ENCODE measurements around the gene NEO1.
"Not testable (repeated sequence)": the region's sequence is repeated elsewhere in the genome, so short reads cannot be mapped to it uniquely, and the experiment has no call there.

NEO1 gene

GRCh38 chr15:73153447-73153846 is 101.2 kb downstream of the NEO1 start:
- DNase-seq (ENCODE audit: insufficient read length, low spot score) (no peak), FAIRE-seq (no peak)
- no peak for TF ChIP-seq POLR2A (IDR thresholded peaks at IDR 0.05; ENCODE audit: low read depth, low read length)

- no peak for TF ChIP-seq POLR2A (IDR thresholded peaks at IDR 0.05; ENCODE audit: low read depth, low read length)
- no peak for FAIRE-seq
- no peak for DNase-seq (ENCODE audit: insufficient read length, low spot score)
Observed at GRCh38 chr15:73156431-73157191, 104.3 kb downstream of the NEO1 start.

DNA sequence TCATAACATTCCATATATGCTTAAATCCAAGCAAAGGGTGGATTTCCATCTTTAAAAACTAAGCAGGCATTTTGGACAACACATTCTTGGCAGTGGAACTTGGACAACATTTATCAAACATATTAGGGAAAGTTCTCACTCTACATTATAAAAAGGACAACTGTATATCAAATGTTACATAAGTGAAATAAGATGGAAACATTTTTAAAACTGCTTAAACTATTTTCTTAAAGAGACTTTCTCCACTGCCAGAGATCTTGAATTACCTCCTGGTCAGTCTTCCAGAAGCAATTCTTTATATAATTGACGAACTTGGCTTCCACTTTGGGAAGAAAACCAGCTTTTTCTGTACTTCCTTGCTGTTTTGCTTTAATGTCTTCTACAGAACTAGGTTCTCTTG is 109.3 kb downstream of the NEO1 start:
- TF ChIP-seq POLR2A (IDR thresholded peaks at IDR 0.05; ENCODE audit: low read depth, low read length) = no peak
- no peak for DNase-seq (ENCODE audit: insufficient read length, low spot score)
- no peak for FAIRE-seq

- no peak for TF ChIP-seq POLR2A (IDR thresholded peaks at IDR 0.05; ENCODE audit: low read depth, low read length)
- DNase-seq (ENCODE audit: insufficient read length, low spot score) (no peak), FAIRE-seq (no peak)
Observed at GRCh38 chr15:73165435-73165834, 113.2 kb downstream of the NEO1 start.

- FAIRE-seq (no peak), DNase-seq (ENCODE audit: insufficient read length, low spot score) (no peak)
- no peak for TF ChIP-seq POLR2A (IDR thresholded peaks at IDR 0.05; ENCODE audit: low read depth, low read length)
Observed at GRCh38 chr15:73165844-73166243, 113.6 kb downstream of the NEO1 start.

GRCh38 chr15:73166711-73167110 is 114.4 kb downstream of the NEO1 start:
- not testable (repeated sequence) for FAIRE-seq; DNase-seq (ENCODE audit: insufficient read length, low spot score)

DNA sequence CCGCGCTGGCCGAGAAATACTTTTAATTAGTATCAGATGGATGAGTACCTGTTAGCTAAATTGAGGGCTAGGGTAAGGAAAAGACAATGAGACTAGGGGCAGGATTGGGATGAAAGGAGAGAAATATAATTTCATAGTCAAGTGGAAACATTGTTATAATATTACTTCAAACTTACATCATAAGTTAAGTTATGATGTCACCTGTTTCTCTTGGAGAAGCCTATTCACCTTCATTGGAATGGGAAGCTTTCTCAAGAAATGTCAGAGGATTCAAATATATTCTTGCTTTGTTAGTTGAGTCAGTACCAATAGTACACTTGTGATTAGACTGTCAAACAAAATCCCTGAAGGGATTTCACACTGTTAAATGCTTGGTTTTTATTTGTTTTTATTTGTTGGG is 116.2 kb downstream of the NEO1 start:
- DNase-seq (ENCODE audit: insufficient read length, low spot score) = no peak
- no peak for TF ChIP-seq POLR2A (IDR thresholded peaks at IDR 0.05; ENCODE audit: low read depth, low read length)
- FAIRE-seq = no peak

DNA sequence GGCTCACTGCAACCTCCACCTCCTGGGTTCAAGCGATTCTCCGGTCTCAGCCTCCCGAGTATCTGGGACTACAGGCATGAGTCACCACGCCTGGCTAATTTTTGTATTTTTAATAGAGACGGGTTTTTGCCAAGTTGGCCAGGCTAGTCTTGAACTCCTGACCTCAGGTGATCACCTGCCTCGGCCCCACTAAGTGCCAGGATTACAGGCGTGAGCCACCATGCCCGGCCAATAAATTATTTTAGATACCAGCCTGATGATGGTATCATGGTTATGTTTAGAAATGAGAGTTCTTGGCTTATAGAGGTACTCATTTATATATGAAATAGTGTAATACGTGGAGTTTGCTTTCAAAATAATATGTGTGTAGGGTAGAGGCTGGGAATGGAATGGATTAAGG is 119.4 kb downstream of the NEO1 start:
- FAIRE-seq = no peak
- TF ChIP-seq POLR2A (IDR thresholded peaks at IDR 0.05; ENCODE audit: low read depth, low read length) = no peak

DNA sequence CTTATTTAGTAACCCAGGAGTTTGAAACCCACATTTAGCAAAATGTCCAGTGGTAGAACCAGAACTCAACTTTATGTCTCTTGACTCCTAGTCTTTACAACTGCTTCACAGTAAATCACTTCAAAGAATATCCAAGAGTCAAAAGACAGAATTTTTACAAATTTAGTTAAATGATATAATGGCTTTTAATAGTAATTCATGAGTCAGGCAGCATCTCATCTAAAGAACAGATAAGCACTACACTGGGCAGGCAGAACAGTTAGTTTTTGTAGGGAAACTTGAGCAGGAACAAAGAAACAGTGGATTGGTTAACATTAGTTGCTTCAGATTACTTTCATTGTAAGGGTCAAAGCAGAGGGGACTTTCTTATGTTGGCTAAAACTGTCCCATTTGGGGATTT is 120.2 kb downstream of the NEO1 start:
- FAIRE-seq = no peak
- TF ChIP-seq POLR2A (IDR thresholded peaks at IDR 0.05; ENCODE audit: low read depth, low read length) = no peak

More for the DNA sequence above, 119.4 kb downstream of the NEO1 start:
- no peak for DNase-seq (ENCODE audit: insufficient read length, low spot score)

GRCh38 chr15:73174171-73174570 is 121.9 kb downstream of the NEO1 start:
- DNase-seq (ENCODE audit: insufficient read length, low spot score) (no peak), FAIRE-seq (no peak)
- no peak for TF ChIP-seq POLR2A (IDR thresholded peaks at IDR 0.05; ENCODE audit: low read depth, low read length)

More for the DNA sequence above, 120.2 kb downstream of the NEO1 start:
- DNase-seq (ENCODE audit: insufficient read length, low spot score) = no peak

- no peak for TF ChIP-seq POLR2A (IDR thresholded peaks at IDR 0.05; ENCODE audit: low read depth, low read length)
- FAIRE-seq = no peak
- no peak for DNase-seq (ENCODE audit: insufficient read length, low spot score)
Observed at GRCh38 chr15:73175382-73175781, 123.1 kb downstream of the NEO1 start.

DNA sequence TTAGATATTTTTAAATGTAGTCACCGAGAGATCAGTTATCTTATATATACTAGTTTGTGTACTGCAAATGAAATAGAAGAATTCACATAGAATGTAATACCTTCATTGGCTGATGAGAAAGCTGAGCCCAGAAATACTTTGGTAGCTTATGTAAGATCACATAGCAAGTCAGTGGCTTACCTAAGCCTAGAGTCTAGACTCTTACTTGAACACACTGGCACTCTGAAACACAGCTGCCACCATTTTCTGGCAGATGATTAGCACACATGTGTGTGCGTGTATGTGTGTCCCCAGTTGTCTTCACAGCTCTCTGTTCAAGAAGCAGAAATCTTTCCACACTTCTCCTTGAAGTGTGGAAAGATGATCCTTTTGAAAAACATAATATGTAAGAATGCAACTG is 124.3 kb downstream of the NEO1 start:
- no peak for TF ChIP-seq POLR2A (IDR thresholded peaks at IDR 0.05; ENCODE audit: low read depth, low read length)
- FAIRE-seq (no peak), DNase-seq (ENCODE audit: insufficient read length, low spot score) (no peak)

- DNase-seq (ENCODE audit: insufficient read length, low spot score) = no peak
- no peak for FAIRE-seq
- TF ChIP-seq POLR2A (IDR thresholded peaks at IDR 0.05; ENCODE audit: low read depth, low read length) = no peak
Observed at GRCh38 chr15:73183071-73183470, 130.8 kb downstream of the NEO1 start.

DNA sequence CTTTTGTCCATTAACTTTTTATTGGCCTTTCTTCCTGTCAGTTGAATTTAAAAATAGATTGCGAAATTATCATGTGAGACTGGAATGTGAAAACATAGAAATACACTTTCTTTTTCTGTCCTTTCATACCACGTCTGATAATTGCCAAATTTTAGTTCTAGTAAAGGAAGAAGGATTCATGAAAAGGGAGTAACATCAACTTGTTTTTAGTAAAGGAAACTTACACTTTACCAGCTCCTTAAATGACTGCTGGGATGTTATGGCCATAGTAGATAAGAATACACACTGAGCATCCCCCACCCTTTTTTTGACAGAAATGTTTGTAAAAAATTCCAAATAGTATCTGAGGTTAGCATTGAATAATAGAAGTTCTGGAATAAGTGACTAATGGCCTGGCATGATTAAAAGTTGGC is 137.9 kb downstream of the NEO1 start:
- no peak for FAIRE-seq
- no peak for DNase-seq (ENCODE audit: insufficient read length, low spot score)

DNA sequence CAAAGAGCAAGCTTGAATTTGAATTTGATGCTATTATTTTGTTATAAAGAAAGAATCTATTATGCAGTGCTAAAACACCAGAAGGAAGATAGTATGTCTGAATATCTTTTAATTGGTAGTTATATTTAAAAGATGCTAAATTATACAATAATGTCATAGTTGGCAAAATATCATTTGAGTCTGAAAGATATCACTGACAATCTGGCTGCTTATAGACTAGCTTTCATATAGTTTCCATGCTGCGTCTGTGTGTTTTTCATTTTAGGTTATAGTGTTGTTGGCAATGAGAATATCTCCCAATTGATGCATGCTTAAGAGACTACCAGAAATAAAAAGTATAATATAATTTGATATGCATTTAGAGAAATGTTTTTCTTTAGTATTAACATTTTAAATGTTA is 142.9 kb downstream of the NEO1 start:
- FAIRE-seq (no peak), DNase-seq (ENCODE audit: insufficient read length, low spot score) (no peak)
- TF ChIP-seq POLR2A (IDR thresholded peaks at IDR 0.05; ENCODE audit: low read depth, low read length) = no peak

More for the DNA sequence above, 137.9 kb downstream of the NEO1 start:
- no peak for TF ChIP-seq POLR2A (IDR thresholded peaks at IDR 0.05; ENCODE audit: low read depth, low read length)

All from H54 (cell line).